Measurements from ENCODE around the gene GABRG2.
"Not testable (repeated sequence)": the region's sequence is repeated elsewhere in the genome, so short reads cannot be mapped to it uniquely, and the experiment has no call there.

The GABRG2 gene

GRCh38 chr5:162052676-162053075 lies 14.9 kb upstream of the GABRG2 start:
- DNase-seq (ENCODE audit: extremely low read depth, insufficient read length): no peak
- H3K27me3 ChIP-seq (replicated peaks; ENCODE audit: control insufficient read depth, insufficient read depth, low read length): no peaks in the 10 kb centered on the region
- H3K4me3 ChIP-seq (replicated peaks; ENCODE audit: low read depth, low read length): no peak overlapping the region
- no peaks in the 10 kb centered on the region for H3K36me3 ChIP-seq (ENCODE audit: control insufficient read depth, insufficient read depth, low read length)
- no peak for TF ChIP-seq CTCF (IDR thresholded peaks at IDR 0.05; ENCODE audit: insufficient read depth, low read length, poor library complexity, severe bottlenecking)

- not testable (repeated sequence) for H3K36me3 ChIP-seq (ENCODE audit: control insufficient read depth, insufficient read depth, low read length); H3K4me3 ChIP-seq (replicated peaks; ENCODE audit: low read depth, low read length); DNase-seq (ENCODE audit: extremely low read depth, insufficient read length); H3K27me3 ChIP-seq (replicated peaks; ENCODE audit: control insufficient read depth, insufficient read depth, low read length)
Measured at GRCh38 chr5:162055095-162055494, 12.5 kb upstream of the GABRG2 start.

GRCh38 chr5:162067162-162067561 lies 411 bp upstream of the GABRG2 start:
- Histone ChIP-seq H3K36me3 (ENCODE audit: control insufficient read depth, insufficient read depth, low read length) (no peaks in the 10 kb centered on the region), H3K4me3 (replicated peaks; ENCODE audit: low read depth, low read length) (no peak overlapping the region), H3K27me3 (replicated peaks; ENCODE audit: control insufficient read depth, insufficient read depth, low read length) (no peaks in the 10 kb centered on the region)
- no peak for DNase-seq (ENCODE audit: extremely low read depth, insufficient read length)
- TF ChIP-seq CTCF (IDR thresholded peaks at IDR 0.05; ENCODE audit: insufficient read depth, low read length, poor library complexity, severe bottlenecking): no peak

- DNase-seq (ENCODE audit: extremely low read depth, insufficient read length): no peak
- H3K4me3 ChIP-seq (replicated peaks; ENCODE audit: low read depth, low read length): no peak overlapping the region
- no peaks in the 10 kb centered on the region for H3K36me3 ChIP-seq (ENCODE audit: control insufficient read depth, insufficient read depth, low read length)
- H3K27me3 ChIP-seq (replicated peaks; ENCODE audit: control insufficient read depth, insufficient read depth, low read length): no peaks in the 10 kb centered on the region
- no peak for TF ChIP-seq CTCF (IDR thresholded peaks at IDR 0.05; ENCODE audit: insufficient read depth, low read length, poor library complexity, severe bottlenecking)
Measured at GRCh38 chr5:162068412-162068811, 839 bp downstream of the GABRG2 start.

GRCh38 chr5:162068936-162069335 lies 1.4 kb downstream of the GABRG2 start:
- TF ChIP-seq CTCF (IDR thresholded peaks at IDR 0.05; ENCODE audit: insufficient read depth, low read length, poor library complexity, severe bottlenecking): no peak
- DNase-seq (ENCODE audit: extremely low read depth, insufficient read length): no peak
- no peaks in the 10 kb centered on the region for H3K36me3 ChIP-seq (ENCODE audit: control insufficient read depth, insufficient read depth, low read length)

GRCh38 chr5:162078805-162079204 lies 11.2 kb downstream of the GABRG2 start:
- H3K36me3 ChIP-seq (ENCODE audit: control insufficient read depth, insufficient read depth, low read length): no peaks in the 10 kb centered on the region
- TF ChIP-seq CTCF (IDR thresholded peaks at IDR 0.05; ENCODE audit: insufficient read depth, low read length, poor library complexity, severe bottlenecking): no peak
- DNase-seq (ENCODE audit: extremely low read depth, insufficient read length): no peak
- no peak overlapping the region for H3K4me3 ChIP-seq (replicated peaks; ENCODE audit: low read depth, low read length)
- no peaks in the 10 kb centered on the region; the same call in 1 of the 2 replicates for H3K27me3 ChIP-seq (replicated peaks; ENCODE audit: control insufficient read depth, insufficient read depth, low read length)

More at GRCh38 chr5:162068936-162069335, 1.4 kb downstream of the GABRG2 start:
- no peak overlapping the region for H3K4me3 ChIP-seq (replicated peaks; ENCODE audit: low read depth, low read length)
- H3K27me3 ChIP-seq (replicated peaks; ENCODE audit: control insufficient read depth, insufficient read depth, low read length): no peaks in the 10 kb centered on the region

All from GM06990 (cell line).